KOPT-K1 (cell line): ENCODE data around the gene FEM1B.

Experiments
- H3K27ac ChIP-seq: fragments of 200-600 bp; sonication (generic); 2 replicates; pipeline ENCODE4 v1.5.1; 2016; ENCODE audit warnings: antibody characterized with exemption, mild to moderate bottlenecking, low read depth, low read length; ENCODE audit not compliant: poor library complexity, severe bottlenecking
- H3K36me3 ChIP-seq: fragments of 200-600 bp; sonication (generic); 2 replicates; pipeline ENCODE4 v1.5.1; 2017; ENCODE audit warnings: antibody characterized with exemption, mild to moderate bottlenecking, low read length, moderate library complexity; ENCODE audit not compliant: insufficient read depth
- H3K9me3 ChIP-seq: fragments of 200-600 bp; sonication (generic); 2 replicates; pipeline ENCODE4 v1.5.1; 2017; ENCODE audit warnings: antibody characterized with exemption, low read length, mild to moderate bottlenecking; ENCODE audit not compliant: insufficient read depth, poor library complexity, severe bottlenecking

FEM1B gene

DNA sequence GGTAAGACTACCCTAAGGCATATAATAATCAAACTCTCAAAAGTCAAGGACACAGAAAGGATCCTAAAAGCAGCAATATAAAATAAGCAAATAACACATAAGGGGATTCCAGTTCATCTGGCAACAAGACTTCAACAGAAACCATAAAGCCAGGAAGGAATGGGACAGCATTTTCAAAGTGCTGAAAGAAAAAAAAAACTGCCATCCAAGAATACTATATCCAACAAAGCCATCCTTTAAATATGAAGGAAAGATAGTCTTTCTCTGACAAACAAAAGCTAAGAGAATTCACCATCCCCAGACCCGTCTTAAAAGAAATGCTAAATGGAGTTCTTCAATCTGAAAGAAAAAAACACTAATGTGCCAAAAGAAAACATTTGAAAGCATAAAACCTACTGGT lies 33.3 kb upstream of the FEM1B start:
- Histone ChIP-seq H3K36me3 (no peaks in the 10 kb centered on the region), H3K9me3 (peaks cover 12% of the 10 kb centered on the region), H3K27ac (no peak overlapping the region)

DNA sequence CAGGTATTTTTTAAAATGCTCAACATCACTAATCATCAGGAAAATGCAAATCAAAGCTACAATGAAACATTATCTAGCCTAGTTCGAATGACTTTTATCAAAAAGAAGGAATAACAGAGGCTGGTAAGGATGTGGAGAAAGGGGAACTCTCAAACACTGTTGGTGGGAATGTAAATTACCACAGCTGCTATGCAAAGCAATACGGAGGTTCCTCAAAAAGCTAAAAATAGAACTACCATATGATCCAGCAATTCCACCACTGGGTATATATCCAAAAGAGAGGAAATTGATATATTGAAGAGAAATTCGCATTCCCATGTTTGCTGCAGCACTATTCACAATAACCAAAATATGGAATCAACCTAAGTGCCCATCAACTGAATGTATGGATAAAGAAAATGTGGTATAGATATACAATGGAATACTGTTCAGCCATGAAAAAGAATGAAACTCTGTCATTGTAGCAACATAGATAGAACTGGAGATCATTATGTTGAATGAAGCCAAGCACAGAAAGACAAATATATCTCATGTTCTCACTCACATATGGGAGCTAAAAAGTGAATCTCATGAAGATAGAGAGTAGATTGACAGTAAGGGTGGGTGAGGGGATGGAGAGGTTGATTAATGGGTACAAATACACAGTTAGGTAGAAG lies 28.4 kb upstream of the FEM1B start:
- H3K27ac ChIP-seq: no peak overlapping the region
- peaks cover 6% of the 10 kb centered on the region for H3K9me3 ChIP-seq
- no peaks in the 10 kb centered on the region for H3K36me3 ChIP-seq

DNA sequence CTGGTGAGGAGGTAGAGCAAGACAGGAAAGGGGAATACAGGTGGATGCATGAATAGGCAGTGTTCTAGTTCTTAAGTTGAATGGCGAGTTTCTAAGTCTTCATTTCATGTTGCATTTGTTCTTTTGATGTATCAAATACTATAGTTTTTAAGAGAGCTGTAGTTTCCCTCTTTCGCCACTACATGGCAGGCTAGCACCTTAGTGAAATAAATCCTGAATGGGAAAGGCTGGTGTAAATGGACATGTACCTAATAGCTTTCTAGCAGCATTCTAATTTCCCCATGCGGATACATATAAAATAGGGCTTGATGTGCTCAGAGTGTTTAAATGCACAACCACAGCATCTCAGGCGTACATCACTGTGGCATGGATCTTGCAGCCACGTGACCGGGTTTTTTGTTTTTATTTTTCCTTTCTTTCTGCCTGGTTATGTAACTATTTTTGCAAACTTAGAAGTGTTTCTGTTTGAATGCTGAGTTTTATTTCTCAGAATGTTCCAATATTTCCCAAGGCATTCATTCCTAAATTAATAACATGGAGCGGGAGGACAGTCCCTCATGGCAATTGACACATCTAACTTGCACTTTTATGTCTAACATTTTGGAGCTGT lies 24.5 kb upstream of the FEM1B start:
- H3K27ac ChIP-seq: no peak overlapping the region

DNA sequence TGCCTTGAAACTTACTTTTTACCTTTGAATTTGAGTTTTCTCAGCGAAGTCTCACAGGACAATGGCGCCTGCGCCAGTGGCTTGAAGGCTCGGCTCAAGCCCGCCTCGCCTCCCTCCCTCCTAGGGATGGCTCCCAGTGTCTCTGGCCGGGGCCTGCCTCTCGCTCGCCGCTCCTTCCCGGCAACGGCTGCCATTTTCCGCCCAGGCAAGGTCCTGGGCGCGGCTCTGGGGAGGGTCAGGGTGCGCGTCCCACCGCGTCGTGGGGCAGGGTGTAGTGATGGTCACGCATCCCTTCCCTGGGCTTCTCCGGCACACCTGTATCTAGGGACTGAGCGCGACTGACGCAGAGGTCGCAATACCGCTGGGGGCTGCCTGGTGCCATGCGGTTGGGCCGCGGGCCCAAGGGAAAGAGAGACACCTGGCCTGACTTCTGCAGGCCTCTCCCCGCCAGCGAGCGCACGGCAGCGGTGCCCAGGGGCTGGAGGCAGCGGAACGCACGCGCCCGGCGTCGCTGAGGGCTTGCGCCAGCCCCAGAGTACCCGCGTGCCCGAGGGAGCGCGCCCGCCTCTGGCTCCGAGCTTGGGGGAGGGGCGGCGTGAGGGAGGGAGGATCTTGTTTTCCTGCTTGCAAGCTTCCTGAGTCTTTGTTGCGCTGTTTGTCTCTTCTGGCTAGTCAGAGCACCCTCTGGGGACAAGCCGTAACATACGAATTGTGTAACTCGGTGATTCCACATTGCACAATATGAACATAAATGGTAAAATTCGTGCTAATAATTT lies 20.7 kb upstream of the FEM1B start:
- no peaks in the 10 kb centered on the region for H3K36me3 ChIP-seq
- H3K27ac ChIP-seq: no peak overlapping the region
- H3K9me3 ChIP-seq: no peaks in the 10 kb centered on the region

More for the DNA sequence above, 24.5 kb upstream of the FEM1B start:
- no peaks in the 10 kb centered on the region for H3K36me3 ChIP-seq
- H3K9me3 ChIP-seq: no peaks in the 10 kb centered on the region

DNA sequence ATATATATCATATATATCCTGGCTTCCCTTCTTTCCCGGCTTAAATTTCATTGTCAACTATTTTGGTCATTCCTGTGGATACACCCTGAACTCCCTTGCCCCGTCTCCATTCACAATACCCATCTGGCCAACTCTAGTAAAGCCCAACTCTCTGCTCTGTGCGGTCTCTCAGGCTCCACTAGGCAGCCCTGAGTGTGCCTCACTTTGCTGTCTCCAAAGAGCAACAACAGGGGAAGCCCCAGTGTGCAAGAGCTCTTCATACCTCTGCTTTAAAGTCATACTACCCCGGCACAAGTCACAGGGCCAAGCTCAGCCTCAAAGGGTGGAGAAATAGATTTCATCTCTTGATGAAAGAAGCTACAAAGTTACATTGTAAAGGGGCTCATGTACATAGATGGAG lies 18.9 kb upstream of the FEM1B start:
- Histone ChIP-seq H3K36me3 (no peaks in the 10 kb centered on the region), H3K27ac (no peak overlapping the region), H3K9me3 (no peaks in the 10 kb centered on the region)

DNA sequence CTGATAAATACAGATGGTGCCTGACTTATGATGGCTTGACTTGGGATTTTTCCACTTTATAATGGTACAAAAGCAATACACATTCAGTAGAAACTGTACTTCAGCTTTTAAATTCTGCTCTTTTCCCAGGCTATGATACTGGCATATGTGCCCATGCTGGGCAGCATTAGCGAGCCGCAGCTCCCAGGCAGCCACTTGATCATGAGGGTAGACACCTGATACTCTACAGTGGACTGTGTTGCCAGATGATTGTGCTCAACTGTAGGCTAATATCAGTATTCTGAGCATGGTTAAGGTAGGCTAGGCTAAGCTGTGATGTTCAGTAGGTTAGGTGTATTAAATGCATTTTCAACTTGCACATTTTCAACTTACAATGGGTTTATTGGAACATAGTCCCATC lies 17.7 kb upstream of the FEM1B start:
- H3K36me3 ChIP-seq: no peaks in the 10 kb centered on the region
- no peaks in the 10 kb centered on the region for H3K9me3 ChIP-seq
- no peak overlapping the region for H3K27ac ChIP-seq

DNA sequence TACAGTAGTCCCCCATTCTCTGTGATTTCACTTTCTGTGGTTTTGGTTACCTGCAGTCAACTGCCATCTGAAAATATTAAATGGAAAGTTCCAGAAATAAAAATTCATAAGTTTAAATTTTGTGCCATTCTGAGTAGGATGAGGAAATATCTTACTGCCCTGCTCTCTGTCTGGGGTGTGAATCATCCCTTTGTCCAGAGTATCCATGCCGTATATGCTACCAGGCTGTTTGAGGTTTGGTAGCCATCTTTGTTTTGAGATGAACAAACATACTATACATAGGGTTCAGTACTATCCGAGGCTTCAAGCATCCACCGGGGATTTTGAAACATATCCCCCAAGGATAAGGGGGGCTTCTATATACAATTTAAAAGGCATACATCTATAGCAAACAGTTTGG lies 16.3 kb upstream of the FEM1B start:
- no peaks in the 10 kb centered on the region for H3K36me3 ChIP-seq

DNA sequence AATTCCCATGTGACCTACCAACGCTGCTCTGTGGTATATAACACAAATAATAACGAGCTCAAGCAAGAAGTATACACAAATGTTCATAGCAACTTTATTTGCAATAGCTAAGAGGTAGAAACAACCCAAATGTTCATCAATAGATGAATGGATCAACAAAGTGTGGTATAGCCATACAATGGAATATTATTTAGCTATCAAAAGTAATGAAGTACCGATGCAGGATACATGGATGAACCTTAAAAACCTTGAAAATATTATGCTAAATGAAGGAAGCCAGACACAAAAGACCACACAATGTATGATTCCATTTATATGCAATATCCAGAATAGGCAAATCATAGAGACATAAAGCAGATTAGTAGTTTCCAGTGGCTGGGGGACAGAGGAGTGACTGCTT lies 15.6 kb upstream of the FEM1B start:
- no peaks in the 10 kb centered on the region for H3K36me3 ChIP-seq
- no peaks in the 10 kb centered on the region for H3K9me3 ChIP-seq
- no peak overlapping the region for H3K27ac ChIP-seq

More for the DNA sequence above, 16.3 kb upstream of the FEM1B start:
- Histone ChIP-seq H3K9me3 (no peaks in the 10 kb centered on the region), H3K27ac (no peak overlapping the region)

DNA sequence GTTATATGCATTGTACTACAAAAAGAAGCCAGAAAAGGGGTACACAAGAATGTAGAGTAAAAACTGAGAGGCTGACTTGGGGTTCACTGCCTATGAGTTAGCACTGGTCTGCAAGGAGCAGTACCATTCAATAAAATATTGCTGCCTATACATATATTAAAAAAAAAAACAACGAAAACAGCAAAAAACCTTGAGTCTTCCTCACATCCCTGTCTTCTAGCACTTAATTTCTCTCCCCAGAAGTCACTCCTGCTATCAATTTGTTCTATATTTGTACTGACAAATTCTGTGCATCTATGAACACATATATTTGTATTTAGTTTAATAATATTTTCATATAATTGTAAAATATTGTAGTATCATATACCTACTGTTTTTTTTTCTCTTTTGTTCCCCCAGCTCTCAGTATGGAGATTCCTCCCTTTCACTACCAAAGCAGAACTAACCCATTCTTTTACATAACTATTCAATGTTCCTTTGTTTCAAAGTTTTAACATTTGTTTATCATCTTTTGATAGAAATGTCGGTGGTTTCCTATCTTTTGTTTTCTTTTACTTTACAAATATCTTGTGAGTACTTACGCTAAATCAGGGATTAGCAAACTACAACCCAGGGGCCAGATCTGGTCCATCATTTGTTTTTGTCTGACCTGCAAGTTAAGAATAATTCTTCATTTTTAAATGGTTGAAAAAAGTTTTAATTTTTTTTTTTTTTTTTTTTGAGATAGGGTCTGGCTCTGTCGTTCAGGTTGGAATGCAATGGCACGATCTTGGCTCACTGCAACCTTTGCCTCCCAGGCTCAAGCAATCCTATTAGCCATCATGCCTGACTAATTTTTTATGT lies 14.8 kb upstream of the FEM1B start:
- Histone ChIP-seq H3K36me3 (no peaks in the 10 kb centered on the region), H3K27ac (no peak overlapping the region), H3K9me3 (no peaks in the 10 kb centered on the region)

DNA sequence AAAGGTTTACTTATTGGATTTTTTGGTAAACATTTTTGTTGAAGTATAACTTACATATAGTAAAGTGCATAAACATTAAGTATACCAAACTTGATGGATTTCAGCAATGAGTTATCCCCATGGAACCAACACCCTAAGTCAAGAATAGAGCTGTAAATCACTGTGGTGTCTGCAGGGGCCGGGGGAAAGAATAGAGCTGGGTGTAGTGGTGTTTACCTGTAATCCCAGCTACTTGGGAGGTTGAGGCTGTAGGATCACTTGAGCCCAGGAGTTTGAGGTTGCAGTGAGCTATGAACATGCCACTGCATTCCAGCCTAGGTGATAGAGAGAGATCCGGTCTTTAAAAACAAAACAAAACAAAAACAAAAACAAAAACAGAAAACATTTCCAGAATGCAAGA lies 13.3 kb upstream of the FEM1B start:
- no peak overlapping the region for H3K27ac ChIP-seq
- no peaks in the 10 kb centered on the region for H3K9me3 ChIP-seq
- no peaks in the 10 kb centered on the region for H3K36me3 ChIP-seq

DNA sequence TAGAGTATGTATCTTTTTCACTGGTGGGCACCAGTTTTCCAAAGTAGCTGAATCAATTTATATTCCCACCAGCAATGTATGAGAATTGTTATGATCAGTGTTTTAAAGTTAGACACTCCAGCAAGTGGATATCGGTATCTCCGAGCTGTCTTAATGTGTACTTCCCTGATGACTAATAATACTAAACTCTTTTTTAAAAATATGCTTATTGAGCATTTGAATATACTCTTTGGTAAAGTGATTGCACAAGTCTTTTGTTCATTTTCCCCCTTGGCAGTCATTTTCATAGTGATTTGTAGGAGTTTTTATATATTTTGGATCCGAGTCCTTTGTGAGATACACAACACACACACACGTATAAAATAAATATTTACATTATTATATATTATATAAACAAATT lies 12.5 kb upstream of the FEM1B start:
- Histone ChIP-seq H3K36me3 (no peaks in the 10 kb centered on the region), H3K9me3 (no peaks in the 10 kb centered on the region), H3K27ac (no peak overlapping the region)

DNA sequence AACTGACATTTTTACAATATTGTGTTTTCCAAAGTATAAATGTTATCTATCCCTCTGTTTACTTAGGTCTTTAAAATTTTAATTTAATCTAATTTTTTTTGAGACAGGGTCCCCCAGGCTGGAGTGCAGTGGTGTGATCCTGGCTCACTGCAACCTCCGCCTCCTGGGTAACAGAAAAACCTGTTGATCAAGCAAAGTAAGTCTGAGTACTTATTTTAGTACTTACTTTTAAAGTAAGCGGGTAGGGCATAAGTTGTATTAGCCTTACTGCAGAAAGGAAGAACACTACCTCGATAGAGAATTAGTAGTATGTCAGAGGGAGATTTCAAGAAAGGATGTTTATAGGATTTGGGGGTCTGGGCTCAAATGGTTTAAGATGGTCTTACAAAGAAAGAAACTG lies 11.9 kb upstream of the FEM1B start:
- Histone ChIP-seq H3K9me3 (no peaks in the 10 kb centered on the region), H3K36me3 (no peaks in the 10 kb centered on the region), H3K27ac (no peak overlapping the region)

DNA sequence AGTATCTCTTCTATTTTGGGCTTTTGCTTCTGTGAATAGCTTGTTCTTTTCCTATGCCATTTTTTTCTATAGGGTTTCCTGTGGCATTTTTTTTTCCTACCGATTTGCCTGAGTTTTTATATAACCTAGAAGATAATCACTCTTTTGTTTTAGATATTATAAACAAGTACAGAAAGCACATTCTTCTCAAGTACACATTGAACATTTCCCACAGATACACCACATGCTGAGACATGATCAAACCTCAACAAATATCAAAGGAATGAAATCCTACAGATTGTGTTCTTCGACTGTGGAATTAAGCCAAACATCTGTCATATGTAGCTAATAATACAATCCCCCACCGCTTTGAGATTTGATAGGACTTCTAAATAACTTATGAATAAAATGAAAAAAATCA lies 9.1 kb upstream of the FEM1B start:
- H3K9me3 ChIP-seq: no peaks in the 10 kb centered on the region
- no peaks in the 10 kb centered on the region for H3K36me3 ChIP-seq
- no peak overlapping the region for H3K27ac ChIP-seq

DNA sequence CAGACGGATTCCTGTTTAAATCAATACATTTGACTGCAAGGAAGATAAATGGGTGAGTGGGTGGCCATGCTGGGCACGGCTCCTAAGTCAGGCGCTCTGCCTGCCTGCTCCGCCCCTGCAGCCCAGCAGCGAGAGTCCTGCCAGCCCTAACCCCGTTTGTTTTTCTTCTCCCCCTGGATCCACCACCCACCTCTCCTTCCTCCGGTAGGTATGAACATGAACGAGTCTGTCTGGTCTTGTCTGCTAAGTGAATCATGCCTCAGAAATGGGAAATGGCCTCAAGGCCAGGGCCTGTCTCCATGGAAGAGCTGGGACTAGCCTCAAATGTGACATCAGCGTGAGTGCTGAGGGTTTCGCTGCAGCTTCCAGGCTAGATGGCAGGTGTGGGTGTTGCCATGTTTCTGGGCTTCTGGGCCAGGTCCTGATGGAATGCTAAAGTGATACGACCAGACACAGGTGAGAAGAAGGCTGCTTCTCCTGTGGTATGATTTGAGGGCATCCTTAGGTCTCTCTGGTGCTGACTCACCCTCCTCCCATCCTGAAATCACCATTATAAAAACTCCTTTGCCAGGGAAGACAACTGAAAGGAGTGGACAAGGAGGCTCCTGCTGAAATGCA lies 5.6 kb upstream of the FEM1B start:
- H3K27ac ChIP-seq: no peak overlapping the region
- no peaks in the 10 kb centered on the region for H3K9me3 ChIP-seq
- H3K36me3 ChIP-seq: no peaks in the 10 kb centered on the region
